Stimulated activated CD4-positive, alpha-beta T cell treated with anti-CD3 and anti-CD28 coated beads, TNF-alpha, amount 100 ng/mL, for 48 hours (primary cell): Measurements from ENCODE around the gene POLR2M.

Experiments
- DNase-seq, 3 donors: peaks; one replicate each; pipeline ENCODE4 v3.0.0-alpha.2; 2020; ENCODE audit warnings: low read depth in 3 of 3

The POLR2M gene

DNA sequence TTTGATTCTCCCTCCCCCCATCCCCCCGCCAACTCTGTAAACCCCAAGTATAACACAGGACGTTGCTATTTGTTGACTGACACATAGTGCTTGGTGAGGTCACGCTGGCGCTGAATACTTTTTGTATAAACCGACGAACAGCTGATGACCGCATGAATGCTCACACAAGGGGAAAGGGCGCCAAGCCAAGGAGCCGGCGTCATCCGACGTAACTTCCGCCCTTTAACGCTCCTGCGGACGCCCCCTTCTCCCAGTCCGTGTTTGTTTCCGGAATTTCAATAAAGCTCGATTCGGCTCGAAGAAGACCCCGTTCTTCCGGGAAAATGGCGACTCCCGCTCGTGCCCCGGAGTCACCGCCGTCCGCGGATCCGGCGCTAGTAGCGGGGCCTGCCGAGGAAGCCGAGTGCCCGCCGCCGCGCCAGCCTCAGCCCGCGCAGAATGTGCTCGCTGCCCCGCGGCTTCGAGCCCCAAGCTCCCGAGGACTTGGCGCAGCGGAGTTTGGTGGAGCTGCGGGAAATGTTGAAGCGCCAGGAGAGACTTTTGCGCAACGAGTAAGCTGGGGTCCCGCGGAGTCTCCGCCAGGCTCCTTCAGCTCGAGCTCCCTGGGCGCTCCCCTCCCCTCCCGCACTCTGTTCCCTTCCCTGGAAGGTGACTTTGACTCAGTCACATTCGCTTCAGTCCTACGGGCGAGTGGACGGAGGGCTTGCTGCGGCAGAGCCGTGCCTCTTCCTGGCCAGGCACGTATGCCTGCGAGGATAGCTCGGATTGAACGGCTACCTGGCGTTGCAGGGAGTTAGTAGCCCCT lies at the start of gene POLR2M:
Gene POLR2M (plus strand): TSS at position 310 of the 805 bp plus-strand sequence. CDS start 129 bp downstream, at position 439.
- DNase-seq, result peak; percentile 79 to 87 (median 81)

DNA sequence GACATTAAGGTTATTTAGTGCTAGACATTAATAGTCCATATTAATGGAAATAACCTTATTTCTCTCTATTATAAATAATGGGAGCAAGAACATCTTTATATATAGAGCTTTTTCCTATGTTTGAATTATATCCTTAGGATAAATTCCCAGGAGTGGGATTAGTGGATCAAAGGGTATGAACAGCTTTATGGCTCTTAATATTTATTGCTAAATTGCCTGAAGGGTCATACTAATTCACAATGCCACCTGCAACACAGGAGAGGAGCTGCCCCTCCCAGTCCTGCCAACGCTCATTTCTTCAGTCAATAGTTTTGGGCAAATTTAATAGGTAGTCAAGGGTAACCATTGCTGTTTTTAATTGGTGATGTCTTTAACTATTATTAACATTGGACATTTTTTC lies 48.9 kb upstream of the POLR2M start:
- no peak for DNase-seq

DNA sequence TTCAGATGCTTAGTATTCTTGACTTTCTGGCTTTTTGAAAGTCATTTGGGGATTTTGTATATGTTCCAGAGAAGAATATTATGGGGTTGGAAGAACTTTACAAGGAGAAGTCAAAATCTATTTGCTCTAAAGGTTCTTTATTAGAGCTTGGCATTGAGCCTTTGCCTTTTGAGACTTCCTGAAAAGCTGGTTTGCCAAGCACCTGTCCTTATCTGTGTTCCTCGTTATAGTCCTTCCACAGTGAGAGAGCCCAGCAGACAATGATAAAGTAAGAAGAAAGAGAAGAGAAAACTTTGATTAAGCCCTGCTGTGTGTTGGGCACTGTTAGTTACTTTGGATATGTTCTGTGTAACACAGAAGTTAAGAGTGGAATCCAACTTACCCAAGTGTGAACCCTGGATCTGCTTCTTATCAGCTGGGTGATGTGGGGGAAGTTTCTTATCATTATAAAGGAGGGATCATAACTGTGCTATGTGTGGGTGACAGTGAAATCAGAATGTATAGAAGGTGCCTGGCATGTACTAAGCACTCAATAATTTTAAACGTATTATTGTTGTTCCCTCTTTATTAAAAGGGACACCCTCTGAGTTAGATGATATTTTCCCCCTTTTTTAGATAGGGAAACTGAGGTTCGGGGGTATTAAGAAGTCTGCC lies 44.3 kb upstream of the POLR2M start:
- no peak for DNase-seq

DNA sequence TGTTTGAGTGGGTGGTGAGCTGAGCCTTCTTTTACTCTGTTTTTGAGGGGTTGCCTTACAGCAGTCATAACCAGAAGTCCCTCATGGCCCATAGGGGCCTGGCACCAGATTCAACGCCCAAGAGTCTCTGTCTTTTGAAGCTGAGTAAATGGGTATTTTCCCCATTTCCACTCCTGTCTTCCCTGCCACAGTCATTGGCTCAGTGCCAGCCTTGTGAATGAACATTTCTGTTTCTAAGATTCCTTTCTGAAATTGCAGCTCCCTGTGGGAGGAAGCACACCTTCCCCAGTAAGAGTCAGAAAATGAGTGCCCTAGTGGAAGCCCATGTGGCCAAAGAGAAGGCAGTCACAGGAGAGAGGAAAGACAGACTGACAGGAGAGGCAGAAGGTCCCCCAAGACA lies 43.7 kb upstream of the POLR2M start:
- DNase-seq, result no peak

DNA sequence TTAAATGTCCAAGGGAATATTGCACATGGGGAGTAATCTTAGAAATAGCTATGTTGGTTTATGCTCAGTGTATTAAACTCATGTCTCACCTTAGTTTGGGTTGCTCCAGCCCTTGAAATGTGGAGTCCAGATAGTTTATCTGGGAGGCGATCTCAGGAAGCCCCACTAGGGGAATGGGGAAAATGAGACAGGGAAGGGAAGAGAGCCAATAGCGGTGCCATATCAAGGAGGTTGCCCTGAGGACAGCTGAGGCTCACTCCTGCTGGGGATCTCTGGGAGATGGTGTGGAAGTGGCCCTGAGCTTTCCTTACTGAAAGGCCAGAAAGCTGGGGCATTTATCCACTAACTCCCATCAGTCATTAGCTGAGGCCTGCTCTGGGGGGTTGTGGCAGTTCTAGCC lies 43.3 kb upstream of the POLR2M start:
- DNase-seq, result no peak

DNA sequence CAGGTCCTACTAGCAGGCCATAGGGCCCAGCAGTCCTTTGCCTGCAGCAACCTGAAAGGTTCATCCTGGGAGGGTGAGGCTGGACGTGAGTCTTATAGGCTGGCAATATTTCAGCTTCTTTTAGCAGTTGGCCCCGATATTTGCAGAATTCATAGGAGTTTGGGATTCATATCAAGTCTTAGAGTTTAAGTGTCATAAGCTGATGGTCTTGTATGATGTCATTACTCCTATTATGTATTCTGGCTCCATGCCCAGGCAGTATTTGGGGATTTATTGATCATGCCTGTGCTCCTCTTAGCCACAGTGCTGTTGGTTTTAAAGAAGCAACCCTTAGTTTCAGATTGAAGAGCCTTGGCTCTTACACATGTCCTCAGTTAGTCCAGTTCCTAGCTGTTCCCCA lies 41.3 kb upstream of the POLR2M start:
- DNase-seq, result no peak

DNA sequence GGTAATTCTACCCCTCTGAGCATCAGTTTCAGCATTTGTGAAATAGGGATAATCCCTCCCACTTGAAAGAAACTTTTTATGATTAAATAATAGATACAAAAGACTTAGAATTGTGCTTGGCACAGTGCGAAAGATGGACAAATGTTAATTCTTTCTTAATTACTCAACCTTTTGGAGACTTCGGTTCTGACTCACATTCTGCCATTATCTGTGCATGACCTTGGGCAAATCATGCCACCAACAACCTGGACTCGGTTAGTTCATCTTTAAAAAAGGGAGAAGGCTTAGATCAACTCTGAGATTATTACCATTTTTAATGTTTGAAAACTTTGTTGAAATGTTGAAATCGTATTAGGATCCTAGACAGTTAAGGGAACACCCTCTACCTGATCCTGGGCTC lies 40.6 kb upstream of the POLR2M start:
- DNase-seq, result no peak

DNA sequence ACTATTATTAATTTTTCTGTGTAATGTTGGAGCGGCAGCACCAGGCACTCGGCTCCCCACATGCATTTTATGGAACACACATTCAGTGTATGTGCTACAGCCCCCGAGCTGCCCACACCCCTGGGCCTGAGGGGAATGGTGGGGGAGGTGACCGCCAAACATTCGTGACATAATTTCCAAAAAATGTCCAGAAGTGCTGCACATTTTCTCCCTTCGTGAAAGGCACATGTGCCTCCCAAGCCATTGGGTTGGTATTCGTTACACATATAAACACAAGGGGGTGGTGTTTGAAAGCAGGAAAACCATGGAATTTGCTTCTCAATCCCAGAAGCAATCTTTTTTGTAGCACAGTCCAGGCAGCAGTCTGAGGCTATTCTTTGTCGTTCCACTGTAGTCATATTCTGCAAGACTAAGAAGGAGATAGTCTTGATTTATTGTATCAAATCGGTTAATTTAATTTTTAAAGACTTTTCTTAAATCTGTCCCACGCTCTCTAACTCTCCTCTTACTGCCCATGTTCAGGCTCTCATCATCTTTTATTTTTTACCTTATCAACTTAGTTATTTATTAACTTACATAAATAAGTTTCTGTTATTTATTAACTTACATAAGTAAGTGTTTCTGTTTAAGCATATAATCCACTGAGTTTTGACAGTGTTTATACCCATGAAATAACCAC lies 39.2 kb upstream of the POLR2M start:
- no peak for DNase-seq

DNA sequence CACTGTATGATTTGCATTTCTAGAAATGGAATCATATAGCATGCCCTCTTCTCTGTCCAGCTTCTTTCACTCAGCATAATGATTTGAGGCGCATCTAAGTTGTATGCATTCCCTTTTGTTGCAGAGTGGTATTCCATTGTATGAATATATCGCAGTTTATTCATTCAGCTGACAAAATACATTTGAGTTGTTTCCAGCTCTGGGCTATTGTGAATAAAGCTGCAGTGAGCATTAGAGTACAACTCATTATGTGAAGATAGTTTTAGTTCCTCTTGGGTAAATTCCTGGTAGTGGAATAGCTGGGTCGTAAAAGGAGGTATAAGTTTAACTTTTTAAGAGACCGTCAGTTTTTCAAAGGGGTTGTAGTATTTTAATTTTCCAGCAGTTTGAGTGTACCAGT lies 38.5 kb upstream of the POLR2M start:
- DNase-seq, result no peak

DNA sequence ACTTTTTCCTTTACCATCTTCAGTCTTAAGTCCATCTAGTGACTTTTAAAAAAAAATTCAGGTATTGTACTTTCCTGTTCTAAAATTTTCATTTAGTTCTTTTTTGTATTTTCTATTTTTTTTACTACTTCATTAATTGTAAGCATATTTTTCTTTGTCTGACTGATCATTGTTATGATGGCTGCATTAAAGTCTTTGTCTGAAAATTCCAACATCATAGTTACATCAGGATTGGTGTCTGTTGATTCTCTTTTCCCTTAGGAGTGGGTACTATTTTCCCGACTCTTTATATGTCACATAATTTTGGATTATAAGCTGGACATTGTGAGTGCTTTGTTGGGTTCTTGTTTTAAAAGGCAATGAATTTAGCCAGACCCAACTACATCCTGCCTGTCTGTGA lies 34.9 kb upstream of the POLR2M start:
- no peak for DNase-seq

DNA sequence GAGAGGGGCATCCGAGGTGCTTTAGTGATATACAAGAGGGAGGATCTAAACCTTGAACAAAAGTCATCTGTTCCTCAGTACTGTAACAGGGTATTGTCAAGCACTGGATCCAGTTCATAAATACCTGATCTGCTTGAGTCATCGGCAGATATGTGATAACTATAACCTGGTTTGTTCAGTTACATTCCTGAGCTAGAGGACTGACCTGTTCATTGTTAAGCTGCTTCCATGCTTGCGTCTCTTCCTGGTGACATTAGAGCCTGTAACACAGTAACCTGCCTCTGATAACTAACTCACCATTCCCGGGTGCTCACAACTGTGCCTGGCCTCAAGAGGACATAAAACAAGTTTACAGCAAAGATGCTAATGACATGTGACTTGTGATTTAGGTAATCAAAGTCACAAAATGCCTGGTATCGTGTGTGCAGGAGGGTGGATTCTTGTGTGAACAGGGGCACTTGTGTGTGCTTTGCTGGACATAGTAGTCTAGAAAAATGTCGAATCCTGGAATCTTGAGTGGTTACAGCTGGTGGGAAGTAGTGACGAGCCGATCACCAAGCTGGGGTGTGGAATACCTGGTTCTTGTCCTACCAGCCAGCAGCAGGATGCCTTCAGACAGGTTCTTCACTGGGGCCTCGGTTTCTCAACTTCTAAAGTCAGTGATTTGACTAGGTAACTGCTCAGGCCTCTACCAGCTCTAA lies 30.9 kb upstream of the POLR2M start:
- DNase-seq, result no peak

DNA sequence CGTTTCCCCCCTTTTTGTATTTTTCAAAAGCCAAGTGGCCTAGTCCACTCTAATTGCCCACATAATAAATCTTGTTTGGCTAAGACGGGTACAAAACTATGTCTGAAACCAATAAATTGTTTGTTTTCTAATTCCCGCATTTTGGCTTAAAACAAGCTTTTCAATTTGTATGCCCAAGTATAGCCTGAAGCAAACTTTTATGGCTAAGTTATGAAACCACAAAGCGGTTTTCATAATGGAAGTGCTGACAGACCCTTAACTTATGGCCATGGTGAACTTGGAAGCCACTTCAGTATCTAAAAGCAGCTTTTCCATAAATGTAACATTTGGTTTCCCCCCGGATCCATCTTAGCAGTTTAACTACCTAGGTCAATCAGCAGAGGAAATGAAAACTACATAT lies 29.9 kb upstream of the POLR2M start:
- no peak for DNase-seq

DNA sequence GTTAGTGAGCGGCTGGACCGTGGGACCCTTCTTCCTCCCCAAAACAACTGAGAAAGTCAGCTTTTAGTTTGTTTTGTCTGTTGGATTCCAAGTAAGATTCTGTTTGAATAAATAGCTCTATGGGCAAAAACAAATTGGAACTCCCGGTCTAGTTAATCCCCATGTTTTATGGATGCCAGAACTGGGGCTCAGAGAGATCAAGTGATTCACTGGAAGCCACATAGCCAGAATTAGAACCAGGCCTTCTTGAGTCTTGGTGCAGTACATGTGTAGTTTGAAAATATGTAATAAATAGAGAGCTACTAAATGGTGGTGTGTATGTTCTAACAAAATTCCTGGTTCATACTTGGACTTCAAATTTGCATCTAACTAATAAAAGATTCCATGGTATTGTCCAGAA lies 29.3 kb upstream of the POLR2M start:
- DNase-seq, result no peak

DNA sequence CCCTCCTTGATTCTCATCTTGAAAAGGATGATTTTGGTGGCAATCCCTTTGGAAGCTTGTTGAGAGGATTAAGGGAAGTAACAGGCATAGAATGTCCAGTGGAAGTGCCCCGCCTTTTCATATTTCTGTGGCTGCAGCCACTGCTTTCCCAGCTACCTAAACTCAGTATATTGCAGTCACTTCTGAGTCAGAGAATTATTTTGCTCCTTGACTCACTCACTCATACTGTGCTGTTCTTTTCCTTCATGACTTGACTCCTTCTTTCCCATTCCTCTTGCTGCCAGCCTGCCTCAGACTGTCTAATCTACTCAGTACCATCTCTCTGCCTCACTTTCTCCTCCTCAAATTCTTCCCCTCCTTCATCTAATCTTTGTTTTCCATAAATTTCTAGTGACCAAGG lies 26.5 kb upstream of the POLR2M start:
- no peak for DNase-seq

DNA sequence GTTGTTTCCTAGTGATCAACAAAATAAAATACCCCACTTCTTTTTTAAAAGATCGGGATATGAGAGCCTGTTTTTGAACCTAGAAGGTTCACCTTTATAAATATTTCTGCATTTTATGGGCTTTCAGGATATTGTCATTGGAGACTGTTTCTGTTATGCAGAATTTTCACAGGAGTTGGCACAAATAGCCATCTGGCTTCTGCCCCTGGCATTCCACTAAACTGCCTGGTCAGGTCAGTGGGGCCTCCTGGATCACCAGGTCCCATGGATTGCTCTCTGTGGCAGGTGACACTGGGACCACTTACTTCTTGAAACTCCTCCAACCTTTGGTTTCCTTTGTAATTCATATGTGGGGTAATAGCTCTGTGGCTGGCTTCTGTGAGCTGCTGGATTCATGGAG lies 25.5 kb upstream of the POLR2M start:
- no peak for DNase-seq

DNA sequence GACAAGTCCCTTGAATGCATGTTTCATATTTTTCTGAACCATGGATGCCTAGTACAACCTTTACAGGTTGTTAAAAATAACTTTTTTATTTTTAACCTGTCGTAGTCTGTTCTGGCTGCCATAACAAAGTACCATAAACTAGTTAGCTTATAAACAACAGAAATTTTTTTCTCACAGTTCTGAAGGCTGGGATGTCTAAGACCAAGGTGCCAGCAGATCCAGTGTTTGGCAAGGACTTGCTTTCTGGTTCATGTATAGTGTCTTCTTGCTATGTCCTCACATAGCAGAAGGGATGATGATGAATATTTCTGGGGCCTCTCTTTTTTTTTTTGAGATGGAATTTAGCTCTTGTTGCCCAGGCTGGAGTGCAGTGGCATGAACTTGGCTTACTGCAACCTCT lies 23.0 kb upstream of the POLR2M start:
- DNase-seq, result no peak

DNA sequence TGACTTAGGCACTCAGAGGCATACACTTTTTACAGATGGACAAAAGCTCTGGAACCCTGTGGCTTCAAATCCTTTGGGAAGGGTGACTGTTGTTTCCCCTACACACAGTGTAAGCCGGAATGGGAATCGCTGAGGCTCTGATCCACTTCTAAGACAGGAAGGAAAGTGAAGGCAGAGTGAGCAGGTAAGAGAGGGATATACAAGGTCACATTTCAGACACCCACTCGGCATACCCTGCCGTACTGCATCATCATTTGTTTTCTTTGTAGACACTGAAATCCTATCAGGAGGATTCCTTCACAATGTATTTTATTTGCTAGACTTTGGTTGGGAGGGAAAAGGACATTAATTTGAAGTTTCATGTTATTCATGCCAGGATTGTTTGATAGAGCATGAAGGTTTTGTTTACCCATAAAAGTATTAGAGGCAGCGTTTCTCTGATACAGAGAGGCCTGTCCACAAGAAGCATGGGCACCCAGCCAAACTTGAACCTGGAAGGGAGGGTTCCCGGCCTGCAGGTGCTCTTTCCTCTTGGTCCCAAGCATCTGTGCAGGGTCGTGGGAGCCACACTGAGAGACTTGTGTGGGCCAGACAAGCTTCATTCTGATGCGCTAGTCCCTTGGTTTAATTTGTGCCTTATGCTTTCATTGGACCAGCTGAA lies 21.9 kb upstream of the POLR2M start:
- no peak for DNase-seq

DNA sequence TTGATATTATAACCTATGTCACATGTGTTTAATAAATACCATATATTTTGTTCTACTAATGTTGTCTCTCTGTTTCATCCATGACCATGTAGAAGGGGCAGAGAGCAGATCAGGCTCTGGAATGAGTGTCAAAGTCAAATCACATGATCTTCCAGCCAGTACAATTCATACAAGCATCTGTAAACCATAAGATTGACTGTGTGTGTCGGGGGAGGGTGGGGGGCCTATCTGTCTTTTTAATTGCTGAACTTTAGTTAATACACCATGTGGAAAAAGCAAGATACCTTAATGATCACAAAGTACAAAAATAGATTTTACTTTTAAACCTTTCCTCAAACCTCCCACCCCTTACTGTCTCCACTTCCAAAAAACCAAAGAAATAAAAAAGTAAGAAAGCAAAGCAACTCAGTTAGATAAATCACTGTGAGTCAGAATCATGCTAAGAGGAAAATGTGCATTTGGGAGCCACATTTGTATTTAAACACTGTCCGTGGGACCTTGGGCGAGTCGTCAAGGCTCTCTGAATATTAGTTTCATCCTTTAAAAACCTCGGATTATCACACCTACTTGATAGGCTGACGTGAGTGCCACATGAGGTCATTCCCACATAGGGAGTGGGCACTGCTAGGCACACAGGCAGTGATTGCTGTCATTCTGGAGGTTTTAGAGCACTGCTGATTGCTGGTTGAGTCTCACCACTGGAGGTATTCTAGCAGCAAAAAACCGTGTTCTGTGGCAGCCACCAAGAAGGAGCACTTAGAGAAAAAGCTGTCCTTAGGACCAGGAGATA lies 21.0 kb upstream of the POLR2M start:
- DNase-seq, result no peak

DNA sequence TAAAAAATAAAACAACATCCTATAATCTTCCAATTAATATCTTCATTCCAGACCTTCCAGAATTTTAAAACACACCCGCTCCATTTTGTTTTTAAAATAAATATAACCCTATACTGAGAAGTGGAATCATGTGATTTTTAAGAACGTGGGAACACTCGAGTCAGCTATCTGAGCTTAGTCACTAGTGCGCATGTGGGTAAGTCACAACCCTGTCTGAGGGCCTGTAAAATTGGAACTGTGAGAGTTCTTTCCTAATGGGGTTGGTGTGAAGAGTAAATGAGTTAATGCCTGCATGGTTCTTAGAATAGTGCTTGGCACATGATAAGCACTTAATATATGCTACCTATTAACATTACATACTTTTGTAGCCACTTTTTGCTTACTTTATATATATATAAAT lies 19.9 kb upstream of the POLR2M start:
- DNase-seq, result no peak

DNA sequence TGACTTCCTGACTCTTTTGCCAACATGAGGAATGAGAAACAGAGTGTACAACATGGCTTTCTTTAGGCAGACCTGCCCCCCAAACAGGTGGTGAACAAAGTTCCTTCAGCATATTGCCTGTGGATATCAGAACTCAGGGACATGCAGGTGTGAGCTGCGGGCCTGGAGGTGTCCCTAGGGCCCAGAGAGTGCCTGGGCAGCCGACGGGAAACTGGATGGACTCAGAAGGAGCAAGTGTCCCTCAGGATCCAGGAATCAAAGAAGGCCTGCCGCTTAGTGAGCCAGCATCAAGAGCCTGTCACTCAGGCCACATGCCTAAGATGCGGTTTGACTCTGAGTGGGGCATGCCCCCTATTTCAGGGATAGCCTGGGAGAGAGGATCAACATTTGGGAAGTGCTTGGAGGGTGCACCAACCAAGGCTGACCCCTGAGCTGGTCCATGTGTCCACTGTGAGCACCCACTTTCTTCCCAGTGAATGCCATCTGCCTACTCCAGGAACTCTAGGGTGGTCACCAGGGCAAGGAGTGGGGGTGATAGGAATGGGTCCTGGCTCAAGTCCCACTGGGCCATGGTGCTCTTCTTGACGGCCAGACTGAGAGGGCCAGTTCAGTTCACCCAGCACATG lies 16.1 kb upstream of the POLR2M start:
- DNase-seq, result no peak

DNA sequence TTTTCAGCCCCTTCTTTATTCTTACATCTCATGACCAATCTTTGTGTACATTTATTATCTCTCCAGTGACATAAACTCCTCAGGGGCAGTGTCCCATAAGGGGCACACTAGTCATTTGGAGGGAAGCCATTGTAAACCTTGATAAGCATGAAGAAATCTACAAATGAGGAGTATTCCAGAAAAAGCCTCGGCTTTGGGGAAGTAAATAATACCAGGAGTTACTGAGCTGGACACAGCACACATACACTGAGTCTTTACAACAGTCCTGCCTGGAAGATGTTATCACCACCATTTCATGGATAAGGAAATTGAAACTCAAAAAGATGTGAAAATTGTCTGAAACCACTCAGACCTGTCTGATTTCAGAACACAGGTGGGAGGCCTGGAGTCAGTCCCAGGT lies 15.4 kb upstream of the POLR2M start:
- no peak for DNase-seq
